HepG2 (cell line): ENCODE results near the gene PTGER3. TPM values are rescaled to one million over a fixed set of nuclear protein-coding genes. Genes with fewer than 3 reads are reported as not detected.
A peak's percentile ranks its signal among the peaks of the same experiment; 100 is the strongest.

Experiments used
- ATAC-seq: fragments of 200-7000 bp; cut with Tn5 transposase; 3 replicates; pipeline ENCODE4 v1.9.1; 2020; ENCODE audit warnings: mild to moderate bottlenecking, moderate library complexity
- BruUV-seq: library from RNA; stranded (reverse); fragments of 400-500 nt; replicated peaks from 2 replicates; lab custom pipeline; 2021; lab: Mats Ljungman, UMichigan
- CTCF ChIA-PET: fragments of 300-600 bp; formaldehyde crosslinking; extraction: SDS; loops from one replicate; lab custom pipeline; 2021; ENCODE audit warnings: low total read pairs, inconsistent platforms, low intra/inter-chr PET ratio; lab: Yijun Ruan, JAX
- POLR2A ChIA-PET: fragments of 350-600 bp; sonication (Branson Sonifier 250); formaldehyde crosslinking; loops from one replicate; lab custom pipeline; 2020; ENCODE audit warnings: antibody characterized with exemption, inconsistent platforms; lab: Yijun Ruan, JAX
- DNase-seq: peaks from one replicate; pipeline ENCODE4 v3.0.0-alpha.2; 2015; ENCODE audit warnings: low spot score
- FAIRE-seq: peaks from 3 replicates; lab custom pipeline; 2011; peaks lifted over from hg19 to GRCh38; lab: Jason Lieb, UNC
- H2AFZ ChIP-seq: one replicate; pipeline ENCODE4 v1.6.1; 2011; ENCODE audit warnings: low read length, inconsistent platforms
- H3K27ac ChIP-seq: fragments of 300-600 bp; 3 replicates; pipeline ENCODE4 v1.8.0; 2011; ENCODE audit warnings: mixed run types, mild to moderate bottlenecking, mixed read lengths, low read length, inconsistent platforms; ENCODE audit not compliant: insufficient read depth; ENCODE audit errors: extremely low read length
- H3K27me3 ChIP-seq, 2 experiments: fragments of 200-600 bp in 1 of 2; 2 replicates in 1 of 2; 3 replicates in 1 of 2; pipeline versions ENCODE4 v1.6.0 to v1.8.0; 2011; ENCODE audit warnings: low read length in 2 of 2, mild to moderate bottlenecking in 2 of 2, moderate library complexity in 2 of 2, inconsistent platforms in 1 of 2; ENCODE audit not compliant: insufficient read depth in 2 of 2, control insufficient read depth in 1 of 2
- H3K36me3 ChIP-seq, 2 experiments: fragments of 200-600 bp in 1 of 2; replicated peaks in 1 of 2; 2 replicates in 1 of 2; 3 replicates in 1 of 2; pipeline versions ENCODE4 v1.5.1 to v1.8.0; 2011; ENCODE audit warnings: low read length in 2 of 2, inconsistent platforms in 1 of 2; ENCODE audit not compliant: insufficient read depth in 2 of 2, control insufficient read depth in 1 of 2
- H3K4me1 ChIP-seq: 2 replicates; pipeline ENCODE4 v1.5.1; 2012; ENCODE audit warnings: low read length, inconsistent platforms; ENCODE audit not compliant: insufficient read depth
- H3K4me2 ChIP-seq: 2 replicates; pipeline ENCODE4 v1.6.0; 2011; ENCODE audit warnings: low read depth, low read length, inconsistent platforms
- H3K4me3 ChIP-seq, 3 experiments: fragments of 200-600 bp in 1 of 3; sonication (generic), shearing (Covaris generic) in 1 of 3; replicated peaks in 1 of 3; 2 replicates each; pipeline ENCODE4 v1.5.1; 2011 to 2016; ENCODE audit warnings: low read length in 3 of 3, inconsistent platforms in 2 of 3, low read depth in 2 of 3, mild to moderate bottlenecking in 2 of 3, control low read depth in 1 of 3, mixed read lengths in 1 of 3; ENCODE audit not compliant: insufficient read depth in 1 of 3
- H3K79me2 ChIP-seq: one replicate; pipeline ENCODE4 v1.6.1; 2011; ENCODE audit warnings: low read length, inconsistent platforms; ENCODE audit not compliant: insufficient read depth
- H3K9ac ChIP-seq: 2 replicates; pipeline ENCODE4 v1.6.0; 2011; ENCODE audit warnings: mild to moderate bottlenecking, low read depth, low read length, inconsistent platforms; ENCODE audit not compliant: insufficient read depth
- H3K9me3 ChIP-seq: 2 replicates; pipeline ENCODE4 v1.5.1; 2012; ENCODE audit warnings: mild to moderate bottlenecking, low read length
- H4K20me1 ChIP-seq: 2 replicates; pipeline ENCODE4 v1.6.0; 2011; ENCODE audit warnings: inconsistent platforms, mild to moderate bottlenecking, low read length, moderate library complexity; ENCODE audit not compliant: insufficient read depth
- AGO2 ChIP-seq: fragments of 200-400 bp; formaldehyde crosslinking; optimal IDR thresholded peaks from 2 replicates; pipeline ENCODE3; 2017; ENCODE audit warnings: mild to moderate bottlenecking, low read depth, low read length, moderate library complexity
- ATF3 ChIP-seq: sonication (generic); formaldehyde crosslinking; IDR thresholded peaks from 2 replicates; pipeline ENCODE4 v1.4.0; 2020; ENCODE audit warnings: missing genetic modification reagents
- IRF2 ChIP-seq: IDR thresholded peaks from 2 replicates; pipeline ENCODE4 v1.6.1; 2018; ENCODE audit warnings: missing genetic modification reagents, missing compliant biosample characterization
- ISL2 ChIP-seq: sonication (generic); formaldehyde crosslinking; IDR thresholded peaks from 2 replicates; pipeline ENCODE4 v1.5.0; 2020; ENCODE audit warnings: missing genetic modification reagents
- MAFF ChIP-seq: IDR thresholded peaks from 2 replicates; pipeline ENCODE4 v1.6.1; 2011; ENCODE audit warnings: low read depth, low read length, improper control_type of control experiment
- MAFG ChIP-seq: sonication (generic); formaldehyde crosslinking; IDR thresholded peaks from 2 replicates; pipeline ENCODE4 v1.5.1; 2020; ENCODE audit warnings: mild to moderate bottlenecking, missing genetic modification reagents
- MAFK ChIP-seq, 2 experiments: IDR thresholded peaks in 1 of 2; conservative IDR thresholded peaks in 1 of 2; 2 replicates each; pipeline ENCODE4 v1.6.1; 2011; ENCODE audit warnings: improper control_type of control experiment in 2 of 2, low read length in 2 of 2
- MXI1 ChIP-seq: IDR thresholded peaks from 3 replicates; pipeline ENCODE4 v1.6.1; 2012; ENCODE audit warnings: low read depth, low read length, inconsistent platforms, borderline replicate concordance
- SAFB2 ChIP-seq: sonication (generic); formaldehyde crosslinking; IDR thresholded peaks from 2 replicates; pipeline ENCODE4 v1.5.1; 2020; ENCODE audit warnings: missing genetic modification reagents, low read depth, mild to moderate bottlenecking, borderline replicate concordance
- SAP130 ChIP-seq: IDR thresholded peaks from 2 replicates; pipeline ENCODE4 v1.6.1; 2016; ENCODE audit warnings: low read depth
- XRCC5 ChIP-seq: fragments of 200-400 bp; formaldehyde crosslinking; optimal IDR thresholded peaks from 2 replicates; pipeline ENCODE3; 2017; ENCODE audit warnings: mild to moderate bottlenecking, low read length
- ZFP62 ChIP-seq: sonication (generic); formaldehyde crosslinking; IDR thresholded peaks from 2 replicates; pipeline ENCODE4 v1.4.0; 2020; ENCODE audit warnings: missing genetic modification reagents
- ZFP82 ChIP-seq: sonication (generic); formaldehyde crosslinking; IDR thresholded peaks from 2 replicates; pipeline ENCODE4 v1.5.1; 2020; ENCODE audit warnings: mild to moderate bottlenecking, missing genetic modification reagents, borderline replicate concordance
- ZNF235 ChIP-seq: sonication (generic); formaldehyde crosslinking; IDR thresholded peaks from 2 replicates; pipeline ENCODE4 v1.8.1; 2023; ENCODE audit warnings: mild to moderate bottlenecking, missing genetic modification reagents, borderline replicate concordance
- ZNF781 ChIP-seq: sonication (generic); formaldehyde crosslinking; IDR thresholded peaks from 2 replicates; pipeline ENCODE4 v1.5.1; 2020; ENCODE audit warnings: borderline replicate concordance, mild to moderate bottlenecking, missing genetic modification reagents; ENCODE audit errors: not compliant biosample characterization
- WGBS: methylation state at CpG from one replicate; pipeline ENCODE4 v1.1.6; 2017; ENCODE audit warnings: low lambda C conversion rate; 5-methylcytosine and 5-hydroxymethylcytosine counted together
- in situ Hi-C: cut with HindIII; loops from 2 replicates; pipeline ENCODE4 v1.10.0; 2017; ENCODE audit warnings: low pct_unique_long_range_greater_than_20kb; ENCODE audit not compliant: extremely low pct_ligation_motif_present
- intact Hi-C: fragments of 100-400 bp; cut with micrococcal nuclease; formaldehyde crosslinking; loops from one replicate; pipeline ENCODE4 v1.10.0; 2022; ENCODE audit not compliant: unreplicated experiment
- polyA plus RNA-seq, 8 experiments: library from polyadenylated mRNA; depleted of rRNA in 3 of 8; stranded (reverse) in 7 of 8; unstranded in 1 of 8; fragments of >200 nt; fragmentation: Illumina TruSeq in 4 of 8; extraction: Trizol in 4 of 8; gene quantifications; 2 replicates each; pipeline versions ENCODE4 v1.2.1 to v1.2.3, GENCODE V29; 2011 to 2016; ENCODE audit warnings: low read depth in 4 of 8, missing spikeins in 1 of 8, mixed read lengths in 1 of 8; ENCODE audit not compliant: insufficient read depth in 1 of 8
- total RNA-seq, 5 experiments: library from RNA; depleted of rRNA; stranded (reverse); fragments of >200 nt; fragmentation: Illumina TruSeq; extraction: Trizol; gene quantifications; 2 replicates each; pipeline ENCODE4 v1.2.3, GENCODE V29; 2016; ENCODE audit warnings: low read depth in 1 of 5
- TF ChIP-seq, protein P1 (sequence below), 2 experiments: sonication (generic) in 1 of 2; formaldehyde crosslinking in 1 of 2; IDR thresholded peaks; 2 replicates each; pipeline versions ENCODE4 v1.5.1 to v1.6.1; 2011 to 2020; ENCODE audit warnings: borderline replicate concordance in 1 of 2, low read depth in 1 of 2, low read length in 1 of 2, mild to moderate bottlenecking in 1 of 2, missing genetic modification reagents in 1 of 2, moderate library complexity in 1 of 2
- TF ChIP-seq, protein P2 (sequence below): sonication (generic); formaldehyde crosslinking; conservative IDR thresholded peaks from 2 replicates; pipeline ENCODE4 v1.8.0; 2022; ENCODE audit warnings: mild to moderate bottlenecking, moderate library complexity, missing genetic modification reagents

The PTGER3 gene
- total and polyA plus RNA-seq, 2 of the 13 experiments (the other 11 are each of a cell fraction or from before 2014, with no cell fraction given) = 0.01 TPM; not detected in 1

DNA sequence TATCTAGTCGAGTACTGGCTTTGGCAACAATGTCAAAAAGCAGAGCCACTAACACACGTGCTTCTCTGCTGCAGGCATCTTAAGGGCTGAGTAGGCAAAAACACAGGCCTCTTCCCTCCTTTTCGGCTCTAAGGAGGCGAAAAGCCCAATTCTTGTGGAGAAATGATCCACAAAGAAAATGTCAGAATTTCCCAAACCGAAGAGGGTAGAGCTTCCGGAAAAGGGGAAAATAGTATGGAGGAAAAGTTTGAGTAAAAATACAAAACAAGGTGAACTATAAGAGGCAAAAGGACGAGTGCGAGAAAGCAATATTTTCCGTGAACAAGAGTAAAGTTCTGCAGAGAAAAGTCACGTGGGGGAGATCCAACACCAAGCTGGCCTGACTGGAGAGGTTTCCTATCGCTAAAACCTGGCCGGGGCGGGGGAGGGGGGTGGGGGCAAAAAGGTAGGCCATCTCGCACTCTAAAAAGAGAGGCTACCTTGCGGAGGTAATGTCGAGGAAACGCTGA, 32.7 kb upstream of the PTGER3 start:
- POLR2A ChIA-PET = interaction anchor here (1.3 to 1.5 kb wide), 3 partner anchors 14 to 726 kb away, joined by 4 to 6 read pairs (median 5); partner anchors contain the start of gene ANKRD13C
- intact Hi-C loops = loop anchor here (5.0 to 10.0 kb wide), 2 partner anchors 873 to 1405 kb away; partner anchors contain the start of gene LRRC40
- in situ Hi-C loops = loop anchor here (10.0 to 25.0 kb wide), 2 partner anchors 875 to 957 kb away; partner anchors contain the start of gene LRRC40
- H3K36me3 ChIP-seq = peaks cover 8 to 29% of the 10 kb centered on the region in 2 experiments
- H3K4me1 ChIP-seq = peaks cover 28% of the 10 kb centered on the region
- peak; percentile 6 for DNase-seq
- peak overlapping the region; percentile 88 for H3K4me2 ChIP-seq
- TSS peak; percentile 53 for BruUV-seq
- H3K79me2 ChIP-seq = peaks cover 40% of the 10 kb centered on the region
- peaks cover 26% of the 10 kb centered on the region for H4K20me1 ChIP-seq
- H2AFZ ChIP-seq = peak overlapping the region; percentile 95
- under 1% methylated on average over 17 of the region's 17 CpGs for WGBS
- peak; percentile 14; the same call in 1 of the 2 replicates for TF ChIP-seq SAP130 (CRISPR knock-in tag)
- TF ChIP-seq IRF2 (CRISPR knock-in tag) = no peak
- TF ChIP-seq MAFG (CRISPR knock-in tag) = peak; percentile 35; the same call in 1 of the 2 replicates
- TF ChIP-seq SAFB2 (CRISPR knock-in tag) = 0 out of 2 replicates have a peak, but pooled peaks have one; percentile 28
- TF ChIP-seq MAFK (conservative IDR thresholded peaks at IDR 0.05 in 1 of 2, IDR thresholded peaks at IDR 0.05 in 1 of 2; ENCODE audit: low read length in 2 of 2) = peak; percentile 59 to 73
- TF ChIP-seq ZNF235 (CRISPR knock-in tag) = no peak
- TF ChIP-seq MAFF = peak; percentile 65
- TF ChIP-seq, protein P1, sequence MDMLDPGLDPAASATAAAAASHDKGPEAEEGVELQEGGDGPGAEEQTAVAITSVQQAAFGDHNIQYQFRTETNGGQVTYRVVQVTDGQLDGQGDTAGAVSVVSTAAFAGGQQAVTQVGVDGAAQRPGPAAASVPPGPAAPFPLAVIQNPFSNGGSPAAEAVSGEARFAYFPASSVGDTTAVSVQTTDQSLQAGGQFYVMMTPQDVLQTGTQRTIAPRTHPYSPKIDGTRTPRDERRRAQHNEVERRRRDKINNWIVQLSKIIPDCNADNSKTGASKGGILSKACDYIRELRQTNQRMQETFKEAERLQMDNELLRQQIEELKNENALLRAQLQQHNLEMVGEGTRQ (IDR thresholded peaks at IDR 0.05; ENCODE audit: low read depth, low read length) = no peak
- TF ChIP-seq, protein P1 (CRISPR knock-in tag; IDR thresholded peaks at IDR 0.05; ENCODE audit: borderline replicate concordance) = peak; percentile 22; the same call in 1 of the 2 replicates
- no peak for TF ChIP-seq ATF3 (CRISPR knock-in tag)
- peak; percentile 32; the same call in 1 of the 3 replicates for TF ChIP-seq MXI1
- no peak for TF ChIP-seq ISL2 (CRISPR knock-in tag)
- no peak for TF ChIP-seq ZFP82 (CRISPR knock-in tag)
- TF ChIP-seq, protein P2, sequence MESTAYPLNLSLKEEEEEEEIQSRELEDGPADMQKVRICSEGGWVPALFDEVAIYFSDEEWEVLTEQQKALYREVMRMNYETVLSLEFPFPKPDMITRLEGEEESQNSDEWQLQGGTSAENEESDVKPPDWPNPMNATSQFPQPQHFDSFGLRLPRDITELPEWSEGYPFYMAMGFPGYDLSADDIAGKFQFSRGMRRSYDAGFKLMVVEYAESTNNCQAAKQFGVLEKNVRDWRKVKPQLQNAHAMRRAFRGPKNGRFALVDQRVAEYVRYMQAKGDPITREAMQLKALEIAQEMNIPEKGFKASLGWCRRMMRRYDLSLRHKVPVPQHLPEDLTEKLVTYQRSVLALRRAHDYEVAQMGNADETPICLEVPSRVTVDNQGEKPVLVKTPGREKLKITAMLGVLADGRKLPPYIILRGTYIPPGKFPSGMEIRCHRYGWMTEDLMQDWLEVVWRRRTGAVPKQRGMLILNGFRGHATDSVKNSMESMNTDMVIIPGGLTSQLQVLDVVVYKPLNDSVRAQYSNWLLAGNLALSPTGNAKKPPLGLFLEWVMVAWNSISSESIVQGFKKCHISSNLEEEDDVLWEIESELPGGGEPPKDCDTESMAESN (CRISPR knock-in tag) = no peak
- no peak for TF ChIP-seq XRCC5
- TF ChIP-seq AGO2 = no peak
- TF ChIP-seq ZNF781 (CRISPR knock-in tag) = no peak
- no peak for TF ChIP-seq ZFP62 (CRISPR knock-in tag)
- peak overlapping the region; percentile 98 for H3K27ac ChIP-seq
- peaks cover 0 to 4% of the 10 kb centered on the region in 2 experiments; a peak in 1 of 5 replicates for H3K27me3 ChIP-seq
- CTCF ChIA-PET = no interaction called here
- peak; percentile 63 for ATAC-seq
- H3K9ac ChIP-seq = peak overlapping the region; percentile 100
- no peak for FAIRE-seq
- H3K9me3 ChIP-seq = no peaks in the 10 kb centered on the region
- peak overlapping the region; percentile 93 to 99 (median 97) for H3K4me3 ChIP-seq
